HG03520 (cell line): ENCODE data around the gene ITSN1.
"Not testable (repeated sequence)": the region's sequence is repeated elsewhere in the genome, so short reads cannot be mapped to it uniquely, and the experiment has no call there.

Experiments
- ATAC-seq: cut with Tn5 transposase; IDR thresholded peaks from one replicate; pipeline ENCODE4 v1.9.1; 2021; ENCODE audit warnings: mild to moderate bottlenecking, moderate library complexity; ENCODE audit not compliant: unreplicated experiment

The ITSN1 gene

DNA sequence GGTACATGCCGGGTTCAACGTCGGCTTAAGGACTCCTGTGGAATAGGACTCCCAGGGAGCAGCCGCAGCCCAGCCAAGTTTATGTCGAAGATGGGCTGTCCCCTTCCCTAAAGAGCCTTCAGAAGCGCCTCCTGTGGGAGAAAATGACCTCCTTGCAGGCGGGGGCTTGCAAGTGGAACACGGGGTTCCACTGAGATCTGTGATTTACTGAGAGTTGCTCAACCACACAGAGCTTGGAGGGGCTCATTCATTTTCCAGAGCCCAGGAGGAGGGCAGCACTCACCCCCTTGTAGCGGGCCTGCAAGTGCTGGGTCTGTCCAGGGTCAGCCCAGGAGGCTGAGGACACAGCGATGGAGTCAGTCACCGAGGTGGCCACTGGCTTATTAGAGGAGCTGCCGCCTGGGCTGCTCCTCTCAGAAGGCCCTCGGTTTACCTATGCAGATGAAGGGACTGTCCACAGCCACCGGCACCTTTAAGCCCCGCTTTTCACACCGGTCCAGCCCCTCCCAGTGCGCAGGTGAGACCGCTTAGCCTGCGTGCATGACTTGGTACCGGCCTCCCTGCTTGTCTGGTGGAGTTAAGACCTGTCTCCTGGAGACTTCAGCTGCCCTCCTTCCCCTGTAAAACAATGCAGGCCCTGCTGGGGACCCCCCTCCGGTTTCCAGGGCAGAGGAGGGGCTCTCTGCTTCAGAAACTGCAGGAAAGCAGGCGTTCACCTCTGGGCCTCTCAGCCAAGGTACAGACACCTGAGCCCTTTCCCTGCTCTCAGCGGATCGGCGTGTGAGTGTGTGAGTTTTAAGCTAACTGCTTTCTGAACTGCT, 215.8 kb downstream of the ITSN1 start:
- ATAC-seq = no peak

DNA sequence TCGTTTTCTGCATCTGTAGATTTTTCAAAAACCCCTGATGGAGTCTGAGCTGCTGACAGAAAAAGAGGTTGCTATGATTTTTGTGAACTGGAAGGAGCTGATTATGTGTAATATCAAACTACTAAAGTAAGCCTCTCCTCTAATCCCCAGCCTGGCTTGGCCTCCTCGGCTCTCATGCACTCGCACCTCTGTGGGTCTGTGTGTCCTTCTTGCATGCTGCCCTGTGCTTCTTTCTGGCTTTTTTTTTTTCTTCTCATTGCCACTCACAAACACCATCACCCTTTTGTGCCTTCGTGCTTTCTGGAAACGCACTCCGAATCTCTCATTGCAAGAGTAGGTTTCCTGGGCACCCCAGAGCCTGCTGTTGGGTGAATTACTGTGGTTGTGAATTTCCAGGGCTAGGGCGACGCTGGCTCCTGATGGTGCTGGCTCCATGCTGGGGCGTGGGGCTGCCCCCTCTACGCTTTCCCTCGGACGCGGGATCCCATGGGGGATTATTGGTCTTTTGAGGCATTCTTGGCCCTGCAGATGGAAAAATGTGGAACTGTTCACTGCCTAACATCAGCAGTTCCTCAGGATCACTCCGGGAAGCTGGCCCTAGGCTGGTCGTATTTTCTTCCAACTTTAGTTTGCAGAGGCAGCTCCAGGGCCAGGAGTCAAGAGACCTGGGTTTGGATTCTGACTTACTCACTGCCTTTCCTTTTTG, 216.5 kb downstream of the ITSN1 start:
- ATAC-seq = no peak

DNA sequence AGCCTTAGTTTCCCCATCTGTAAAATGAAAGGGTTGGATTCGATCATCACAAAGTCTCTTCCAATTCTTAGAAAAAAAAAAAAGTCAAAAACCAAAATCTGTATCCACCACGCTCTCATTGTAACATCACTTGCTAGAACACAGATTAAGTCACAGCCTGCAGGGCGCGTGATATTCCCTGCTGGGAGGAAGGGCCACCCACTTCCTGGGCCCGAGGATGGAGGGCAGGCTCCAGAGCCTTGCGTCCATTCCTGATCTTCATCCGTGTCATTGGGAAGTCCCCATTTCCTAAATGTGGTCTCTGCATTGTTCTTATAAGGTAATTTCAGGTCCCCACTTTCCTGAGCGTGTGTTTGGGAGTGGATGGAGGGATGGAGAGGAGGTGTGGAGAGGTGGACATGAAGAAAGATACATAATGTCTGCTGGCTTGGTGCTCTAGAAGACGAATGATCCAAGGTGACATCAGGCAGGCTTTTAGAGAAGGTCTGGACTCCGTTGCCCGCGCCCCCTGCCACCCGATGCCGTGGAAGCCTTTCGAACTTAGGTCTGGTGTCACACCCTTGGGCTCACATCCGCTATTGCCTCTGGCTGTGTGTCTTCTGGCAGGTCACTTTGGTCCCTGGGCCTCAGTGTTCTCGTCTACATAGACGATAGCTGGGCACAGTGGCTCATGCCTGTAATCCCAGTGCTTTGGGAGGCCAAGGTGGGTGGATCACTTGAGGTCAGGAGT, 217.2 kb downstream of the ITSN1 start:
- ATAC-seq = no peak

DNA sequence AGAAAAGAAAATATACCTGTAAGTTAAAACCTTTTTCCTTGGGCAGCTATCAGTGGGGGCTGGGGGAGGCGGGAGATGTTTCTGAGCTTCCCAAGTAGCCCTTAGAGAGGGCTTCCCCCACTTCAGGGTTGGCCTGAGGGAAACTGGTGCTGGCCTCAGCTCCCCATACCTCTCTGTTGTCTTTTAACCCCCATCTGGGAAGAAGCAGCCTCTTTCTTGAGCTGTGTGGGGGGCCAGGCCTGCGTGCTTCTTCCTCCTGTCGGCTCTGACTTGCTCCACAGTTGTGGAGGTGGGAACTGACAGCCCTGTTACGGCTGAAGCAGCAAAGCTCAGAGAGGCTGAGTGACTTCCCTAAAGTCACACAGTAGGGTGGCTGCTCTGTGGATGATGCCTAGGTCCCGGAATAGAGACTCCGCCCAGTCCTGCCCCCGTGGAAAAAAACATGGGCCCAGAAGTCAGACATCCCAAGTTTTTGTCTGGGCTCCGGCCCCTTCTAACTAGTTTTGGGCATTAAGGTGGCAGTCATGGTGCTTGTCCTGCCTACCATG, 218.1 kb downstream of the ITSN1 start:
- no peak for ATAC-seq

DNA sequence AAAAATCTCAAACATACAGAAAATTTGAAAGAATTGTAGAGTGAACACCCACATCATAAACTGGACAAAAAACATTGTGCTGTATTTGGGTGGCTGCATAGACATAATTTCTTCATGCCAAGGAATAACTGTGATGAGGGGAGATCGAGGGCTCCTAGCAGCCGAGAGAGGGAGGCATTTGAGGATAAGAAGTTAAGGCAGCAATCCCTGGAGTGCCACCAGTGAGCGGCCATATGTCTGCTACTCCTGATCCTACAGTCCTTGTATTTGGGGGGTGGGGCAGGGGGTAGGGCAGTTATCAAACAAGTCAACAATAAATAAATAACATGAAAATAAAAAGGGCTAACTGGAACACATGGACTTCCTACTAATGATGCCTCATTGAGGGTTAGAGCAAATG, 218.8 kb downstream of the ITSN1 start:
- ATAC-seq = no peak

DNA sequence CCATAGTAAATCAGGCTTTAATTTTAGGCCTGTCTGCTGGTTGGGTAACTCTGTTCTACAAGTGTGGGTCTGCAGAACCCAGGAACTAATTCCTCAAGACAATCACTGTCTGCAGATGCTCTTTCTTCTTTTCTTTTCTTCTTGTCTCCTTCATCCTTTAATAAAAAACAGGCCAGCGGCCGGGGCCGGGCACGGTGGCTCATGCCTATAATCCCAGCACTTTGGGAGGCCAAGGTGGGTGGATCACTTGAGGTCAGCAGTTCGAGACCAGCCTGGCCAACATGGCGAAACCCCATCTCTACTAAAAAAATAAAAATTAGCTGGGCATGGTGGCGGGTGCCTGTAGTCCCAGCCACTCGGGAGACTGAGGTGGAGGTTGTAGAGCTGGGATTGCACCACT, 220.9 kb downstream of the ITSN1 start:
- not testable (repeated sequence) for ATAC-seq

DNA sequence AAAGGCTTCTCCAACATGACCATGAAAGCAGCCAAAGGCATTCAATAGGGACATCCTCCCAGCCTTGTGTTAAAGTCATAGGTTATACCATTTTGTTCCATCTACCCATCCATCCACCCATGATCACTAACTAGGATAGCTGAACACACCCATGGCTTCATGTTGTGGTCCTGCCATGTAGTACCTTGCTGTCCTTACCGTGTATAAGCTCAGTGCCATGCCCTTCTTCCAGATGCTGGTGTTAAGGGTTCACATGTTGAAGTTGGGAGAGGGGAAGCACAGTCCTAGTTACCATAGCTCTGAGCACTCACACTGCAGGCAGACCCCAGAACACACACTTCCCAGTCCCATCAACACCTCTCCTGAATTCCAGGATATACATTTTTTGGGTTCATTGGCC, 221.8 kb downstream of the ITSN1 start:
- no peak for ATAC-seq

DNA sequence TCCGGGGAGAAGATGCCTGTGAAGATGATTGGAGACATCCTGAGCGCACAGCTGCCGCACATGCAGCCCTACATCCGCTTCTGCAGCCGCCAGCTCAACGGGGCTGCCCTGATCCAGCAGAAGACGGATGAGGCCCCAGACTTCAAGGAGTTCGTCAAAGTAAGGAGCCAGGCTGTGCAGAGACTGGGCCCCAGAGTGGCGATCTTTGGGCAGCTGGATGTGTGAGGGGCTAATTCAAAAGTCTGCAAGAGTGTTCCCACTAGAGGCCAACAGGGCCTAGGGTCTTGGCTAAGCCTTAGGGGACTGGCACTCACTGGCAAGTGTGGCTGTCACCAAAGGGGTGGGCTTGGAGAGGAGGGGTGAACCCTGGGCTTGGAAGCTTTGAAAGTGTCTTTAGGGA, 222.9 kb downstream of the ITSN1 start:
- no peak for ATAC-seq

DNA sequence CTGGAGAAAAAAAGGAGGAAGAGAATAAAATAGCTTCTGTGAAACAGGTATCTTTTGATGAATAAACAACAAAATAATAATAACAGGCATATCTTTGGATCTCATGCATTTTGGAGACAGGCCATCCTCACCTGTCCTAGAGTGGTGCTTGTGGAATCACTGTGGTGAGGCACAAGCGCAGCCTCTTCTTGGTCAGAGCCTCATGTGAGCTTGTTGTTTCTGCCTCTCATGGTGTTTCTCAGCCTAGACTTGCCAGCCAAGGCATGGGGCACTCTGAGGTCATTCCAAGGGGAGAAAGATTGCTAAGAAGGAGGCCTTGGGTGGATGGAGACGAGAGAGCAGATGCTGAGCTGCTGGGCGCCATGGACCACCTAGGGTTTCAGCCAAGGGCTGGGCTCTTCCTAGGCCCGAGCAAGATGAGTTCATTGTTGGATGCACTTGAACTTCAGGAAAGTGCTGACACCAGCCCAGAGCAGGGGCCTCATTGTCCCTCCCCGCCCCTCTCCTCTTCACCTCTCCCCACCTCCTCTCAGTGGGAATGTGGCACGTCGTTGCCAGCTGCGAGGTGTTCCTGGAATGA, 223.8 kb downstream of the ITSN1 start:
- no peak for ATAC-seq

DNA sequence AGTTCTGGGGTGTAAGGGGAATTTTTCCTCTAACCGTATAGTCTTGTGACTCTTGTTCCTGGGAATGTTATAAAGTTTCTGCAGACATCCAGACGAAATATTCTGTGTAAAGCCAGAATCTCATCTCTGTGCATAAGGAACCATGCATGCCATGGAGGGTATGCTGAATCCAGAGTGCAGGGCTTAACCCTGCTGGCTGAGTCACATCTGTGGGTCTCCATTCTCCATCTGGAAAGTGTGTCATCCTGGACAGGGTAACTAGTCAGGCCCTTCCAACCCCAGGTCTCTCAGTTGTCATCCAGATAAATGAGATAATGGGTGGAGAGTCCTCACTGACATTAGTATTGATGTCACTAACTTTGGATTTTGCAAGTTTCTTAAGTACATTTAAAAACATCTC, 224.5 kb downstream of the ITSN1 start:
- ATAC-seq = no peak

DNA sequence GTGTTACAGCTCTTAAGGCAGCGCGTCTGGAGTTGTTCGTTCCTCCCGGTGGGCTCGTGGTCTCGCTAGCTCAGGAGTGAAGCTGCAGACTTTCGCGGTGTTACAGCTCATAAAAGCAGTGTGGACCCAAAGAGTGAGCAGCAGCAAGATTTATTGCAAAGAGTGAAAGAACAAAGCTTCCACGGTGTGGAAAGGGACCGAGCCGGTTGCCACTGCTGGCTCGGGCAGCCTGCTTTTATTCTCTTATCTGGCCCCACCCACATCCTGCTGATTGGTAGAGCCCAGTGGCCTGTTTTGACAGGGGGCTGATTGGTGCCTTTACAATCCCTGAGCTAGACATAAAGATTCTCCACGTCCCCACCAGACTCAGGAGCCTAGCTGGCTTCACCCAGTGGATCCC, 225.6 kb downstream of the ITSN1 start:
- not testable (repeated sequence) for ATAC-seq

DNA sequence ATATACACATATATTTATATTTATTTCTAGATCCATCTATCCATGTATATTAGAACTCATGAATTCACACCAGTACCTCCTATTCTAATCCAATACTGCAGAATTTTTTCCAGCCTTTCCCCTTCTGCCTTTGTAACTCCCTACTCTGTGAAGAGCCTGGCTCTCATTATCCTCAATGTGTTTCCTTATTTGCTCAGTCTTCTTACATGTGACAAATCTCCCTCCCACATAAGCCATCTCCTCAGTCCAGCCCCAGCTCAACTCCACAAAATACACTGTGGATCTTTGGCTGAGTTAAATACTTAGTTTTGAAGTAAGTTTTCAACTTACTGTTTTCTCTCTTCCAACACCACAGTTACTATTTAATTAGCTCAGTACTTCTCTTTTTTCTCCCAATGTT, 227.6 kb downstream of the ITSN1 start:
- no peak for ATAC-seq

DNA sequence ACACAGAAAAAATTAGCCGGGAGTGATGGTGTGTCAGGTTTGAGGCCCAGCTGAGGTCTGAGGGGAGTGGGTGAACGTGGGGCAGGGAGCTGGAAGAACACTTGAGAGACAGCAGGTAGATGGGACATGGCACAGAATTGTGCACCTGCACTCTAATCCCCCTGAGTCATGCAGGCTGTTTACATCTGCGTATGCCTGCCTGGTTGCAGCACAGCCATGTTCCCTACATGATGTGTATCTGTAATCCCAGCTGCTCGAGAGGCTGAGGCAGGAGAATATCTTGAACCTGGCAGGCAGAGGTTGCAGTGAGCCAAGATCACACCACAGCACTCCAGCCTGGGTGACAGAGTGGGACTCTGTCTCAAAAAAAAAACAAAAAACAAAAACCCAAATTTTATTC, 228.5 kb downstream of the ITSN1 start:
- ATAC-seq = no peak

DNA sequence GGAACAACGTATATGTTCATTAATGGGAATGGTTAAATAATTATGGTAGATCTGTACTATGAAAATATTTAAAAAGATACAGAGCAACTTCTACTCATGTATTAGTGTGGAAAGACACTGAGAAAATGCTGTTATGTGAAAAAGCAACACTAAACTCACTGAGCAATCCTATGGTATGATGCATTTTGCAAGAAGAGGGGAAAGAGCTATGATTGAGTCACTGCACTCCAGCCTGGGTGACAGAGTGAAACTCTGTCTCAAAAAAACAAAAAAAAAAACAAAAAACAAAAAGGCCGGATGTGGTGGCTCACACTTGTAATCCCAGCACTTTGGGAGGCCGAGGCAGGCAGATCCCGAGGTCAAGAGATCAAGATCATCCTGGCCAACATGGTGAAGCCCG, 228.9 kb downstream of the ITSN1 start:
- ATAC-seq = no peak

DNA sequence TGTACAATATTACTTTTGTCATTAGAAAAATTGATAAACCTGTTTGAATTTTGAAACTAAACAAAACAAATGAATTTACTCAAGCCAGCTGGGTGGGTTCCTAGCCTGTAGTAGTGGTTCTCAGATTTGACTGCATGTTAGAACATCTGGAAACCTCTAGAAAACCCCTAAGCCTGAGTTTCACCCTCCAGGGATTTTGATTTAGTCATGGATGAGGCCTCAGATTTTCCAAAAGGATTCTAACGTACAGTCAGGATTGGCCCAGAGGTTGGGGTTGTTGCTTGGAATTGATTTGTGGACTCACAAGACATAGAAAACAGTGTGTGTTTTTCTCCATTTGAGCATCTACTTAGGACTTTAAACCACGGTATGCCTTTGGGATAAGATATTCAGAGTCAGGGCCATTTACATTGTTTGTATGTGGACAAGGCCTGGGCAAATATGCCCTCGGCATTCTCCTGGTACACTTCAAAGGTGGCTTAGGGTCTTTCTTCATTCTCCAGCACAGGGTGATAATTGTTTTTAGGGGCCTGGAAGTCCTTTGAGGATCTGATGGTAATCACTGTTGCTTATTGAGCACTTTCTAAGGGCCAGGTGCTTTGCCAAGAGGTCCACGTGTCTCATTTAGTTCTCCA, 230.7 kb downstream of the ITSN1 start:
- ATAC-seq = no peak

DNA sequence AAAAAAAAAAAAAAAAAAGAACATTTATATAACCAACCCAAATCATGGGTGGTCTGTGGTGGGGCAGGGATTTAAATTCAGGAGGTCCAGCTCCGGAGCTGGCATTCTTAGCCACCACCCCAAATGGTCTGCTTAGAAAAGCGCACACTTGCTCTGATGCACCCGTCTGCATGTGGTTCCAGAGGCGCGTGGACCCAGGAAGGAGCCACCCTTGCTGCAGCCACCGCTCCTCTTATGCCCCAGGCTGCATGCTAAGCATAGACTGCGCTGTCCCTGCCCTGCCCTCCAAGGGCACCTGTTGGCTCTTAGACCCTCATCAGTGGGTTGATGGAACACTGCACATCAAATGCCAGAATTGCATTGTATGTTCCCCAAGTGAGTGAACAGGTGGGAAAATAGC, 231.9 kb downstream of the ITSN1 start:
- no peak for ATAC-seq

DNA sequence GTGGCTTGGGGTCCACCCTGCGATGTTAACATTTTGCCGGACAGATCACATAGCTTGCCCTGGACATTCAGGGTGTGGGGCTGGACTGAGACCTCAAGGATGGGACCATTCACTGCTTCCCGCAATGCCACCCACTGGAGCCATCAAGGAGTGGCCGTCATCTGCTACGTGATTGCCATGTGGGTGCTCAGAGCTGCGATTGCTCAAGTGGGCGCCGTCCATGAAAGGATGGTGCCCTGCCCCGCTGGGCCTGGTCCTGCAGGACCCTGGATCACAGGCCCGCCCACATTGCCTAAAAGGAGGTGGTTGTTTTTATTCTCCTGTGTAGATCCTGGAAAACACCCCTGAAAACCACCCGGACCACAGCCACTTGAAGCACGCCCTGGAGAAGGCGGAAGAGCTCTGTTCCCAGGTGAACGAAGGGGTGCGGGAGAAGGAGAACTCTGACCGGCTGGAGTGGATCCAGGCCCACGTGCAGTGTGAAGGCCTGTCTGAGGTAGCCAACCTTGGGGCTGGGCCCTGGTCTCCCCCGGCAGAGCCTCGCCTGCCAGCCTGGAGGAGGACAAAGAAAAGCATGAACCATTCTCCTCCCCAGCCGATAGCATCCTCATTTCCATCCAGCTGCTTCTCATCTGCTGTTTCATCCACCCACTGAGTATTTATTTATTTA, 232.9 kb downstream of the ITSN1 start:
- no peak for ATAC-seq

DNA sequence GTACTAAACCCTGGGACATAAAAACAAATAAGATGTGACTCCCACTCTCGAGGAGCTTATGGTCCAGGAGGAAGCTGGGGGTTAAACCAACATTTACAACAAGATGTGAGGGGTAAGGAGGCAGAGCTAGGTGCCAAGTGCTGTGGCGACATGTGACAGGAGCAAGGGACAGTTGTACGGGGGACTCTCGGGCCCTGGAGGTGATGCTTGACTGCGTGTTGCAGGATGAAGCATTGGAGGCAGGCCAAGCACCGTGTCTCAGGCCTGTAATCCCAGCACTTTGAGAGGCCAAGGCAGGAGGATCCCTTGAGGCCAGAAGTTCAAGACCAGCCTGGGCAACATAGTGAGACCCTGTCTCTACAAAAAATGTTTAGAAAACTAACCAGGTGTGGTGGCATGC, 236.5 kb downstream of the ITSN1 start:
- no peak for ATAC-seq

DNA sequence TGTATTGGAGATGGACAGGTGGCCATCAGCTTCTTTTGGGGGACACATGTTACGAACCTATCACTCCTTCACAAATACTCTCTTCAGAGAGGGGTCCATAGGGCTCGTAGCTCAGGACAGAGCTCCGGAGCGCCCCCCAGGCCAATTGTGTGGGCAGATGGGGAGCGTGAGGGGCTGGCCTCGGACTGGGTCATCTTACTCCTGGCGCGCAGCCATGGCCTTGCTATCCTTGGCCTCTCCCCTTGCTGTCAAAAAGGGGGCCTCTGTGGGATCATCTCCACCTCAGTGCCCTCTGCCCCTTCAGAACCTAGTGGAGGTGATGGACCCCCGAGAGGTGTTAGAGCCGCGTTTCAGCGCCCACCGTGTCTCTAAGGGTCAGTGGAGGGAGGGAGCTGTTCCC, 238.3 kb downstream of the ITSN1 start:
- ATAC-seq = no peak
